SK-N-MC (cell line): Measurements from ENCODE around the gene EPB41L4A.

ENCODE experiments used
- EZH2 ChIP-seq: fragments of 200-600 bp; sonication (generic); IDR thresholded peaks from one replicate; pipeline ENCODE4 v1.6.1; 2017; ENCODE audit warnings: antibody characterized with exemption
- POLR2AphosphoS5 ChIP-seq: IDR thresholded peaks from 2 replicates; pipeline ENCODE4 v1.6.1; 2012; ENCODE audit warnings: mild to moderate bottlenecking, low read depth, low read length, borderline replicate concordance

DNA sequence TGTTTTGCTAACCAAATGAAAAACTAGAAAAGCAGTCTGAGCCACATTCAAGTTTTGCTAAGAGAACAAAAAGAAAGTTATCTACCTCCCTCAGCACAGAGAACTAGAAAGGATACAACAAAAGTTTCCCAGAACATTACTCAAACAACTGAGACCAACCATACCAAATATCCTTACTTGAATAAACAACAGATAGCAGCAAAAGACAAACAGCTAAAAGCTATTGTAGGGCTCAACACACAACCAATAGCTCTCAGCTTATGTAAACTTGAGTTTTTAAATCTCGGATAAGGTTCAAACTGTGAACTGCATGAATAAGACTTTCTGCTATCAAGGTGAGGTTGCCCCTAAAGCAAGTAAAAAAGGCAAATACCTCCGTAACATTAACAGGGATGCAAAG is 3.5 kb downstream of the EPB41L4A start:
- no peak for TF ChIP-seq EZH2
- TF ChIP-seq POLR2AphosphoS5 = no peak
